ENCODE results near the gene ERC2. TPM values are rescaled to one million over a fixed set of nuclear protein-coding genes. Genes with fewer than 3 reads are reported as not detected.

Gene ERC2
- total RNA-seq, 1 donor from 2014 or later, result 0.11 TPM

DNA sequence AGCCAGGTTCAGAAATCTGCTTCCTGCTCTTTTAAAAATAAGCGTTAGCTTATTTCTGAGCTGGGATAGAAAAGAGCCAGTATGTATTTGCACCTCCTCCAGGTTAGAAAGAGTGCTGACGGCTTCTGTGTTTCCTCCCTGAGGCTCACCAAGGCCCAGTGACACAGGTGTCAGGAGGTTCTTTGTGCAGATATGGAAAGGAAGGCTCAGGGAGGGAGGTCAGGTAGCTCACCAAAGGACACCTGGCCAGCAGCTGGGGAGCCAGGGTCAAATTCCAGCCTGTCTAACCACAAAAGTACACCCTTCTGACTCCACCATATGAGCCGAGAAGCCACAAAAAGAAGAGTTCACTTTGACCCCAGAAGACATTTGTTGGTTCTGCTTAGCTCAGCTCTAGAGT lies 780.1 kb downstream of the ERC2 start:
- Histone ChIP-seq H3K27ac (no peak overlapping the region), H3K9me3 (no peaks in the 10 kb centered on the region), H3K4me3 (no peak overlapping the region), H3K27me3 (no peaks in the 10 kb centered on the region), H3K4me1 (no peaks in the 10 kb centered on the region), H3K36me3 (no peaks in the 10 kb centered on the region)
- TF ChIP-seq, protein P1, sequence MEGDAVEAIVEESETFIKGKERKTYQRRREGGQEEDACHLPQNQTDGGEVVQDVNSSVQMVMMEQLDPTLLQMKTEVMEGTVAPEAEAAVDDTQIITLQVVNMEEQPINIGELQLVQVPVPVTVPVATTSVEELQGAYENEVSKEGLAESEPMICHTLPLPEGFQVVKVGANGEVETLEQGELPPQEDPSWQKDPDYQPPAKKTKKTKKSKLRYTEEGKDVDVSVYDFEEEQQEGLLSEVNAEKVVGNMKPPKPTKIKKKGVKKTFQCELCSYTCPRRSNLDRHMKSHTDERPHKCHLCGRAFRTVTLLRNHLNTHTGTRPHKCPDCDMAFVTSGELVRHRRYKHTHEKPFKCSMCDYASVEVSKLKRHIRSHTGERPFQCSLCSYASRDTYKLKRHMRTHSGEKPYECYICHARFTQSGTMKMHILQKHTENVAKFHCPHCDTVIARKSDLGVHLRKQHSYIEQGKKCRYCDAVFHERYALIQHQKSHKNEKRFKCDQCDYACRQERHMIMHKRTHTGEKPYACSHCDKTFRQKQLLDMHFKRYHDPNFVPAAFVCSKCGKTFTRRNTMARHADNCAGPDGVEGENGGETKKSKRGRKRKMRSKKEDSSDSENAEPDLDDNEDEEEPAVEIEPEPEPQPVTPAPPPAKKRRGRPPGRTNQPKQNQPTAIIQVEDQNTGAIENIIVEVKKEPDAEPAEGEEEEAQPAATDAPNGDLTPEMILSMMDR (IDR thresholded peaks at IDR 0.05), result no peak
- intact Hi-C loops (cut with DNase I), result no loop called here
- no peak for DNase-seq (ENCODE audit: low spot score in 2 of 2)

DNA sequence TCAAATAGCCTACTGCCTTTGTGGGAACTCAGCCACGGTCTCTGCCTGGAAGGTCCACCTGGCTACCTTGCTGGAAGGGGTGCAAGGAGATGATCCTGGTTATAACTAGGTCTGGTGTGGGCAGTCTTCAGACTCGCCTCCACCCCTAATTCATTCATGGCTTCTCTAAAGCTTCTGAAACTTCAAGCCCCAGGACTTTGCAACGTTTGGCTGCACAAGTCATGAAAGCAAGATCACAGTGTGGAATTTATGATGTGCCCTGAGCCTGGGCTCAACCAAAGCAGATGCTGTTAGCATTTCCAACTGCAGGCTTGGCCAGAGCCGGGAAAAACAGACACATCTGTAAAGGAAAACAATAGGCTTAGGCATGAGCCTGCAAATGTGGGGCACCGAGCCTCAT lies 780.7 kb downstream of the ERC2 start:
- H3K27ac ChIP-seq, result no peak overlapping the region
- no peaks in the 10 kb centered on the region for H3K36me3 ChIP-seq
- H3K4me3 ChIP-seq, result no peak overlapping the region
- no peaks in the 10 kb centered on the region for H3K27me3 ChIP-seq
- H3K4me1 ChIP-seq, result no peaks in the 10 kb centered on the region
- no peak for DNase-seq (ENCODE audit: low spot score in 2 of 2)
- intact Hi-C loops (cut with DNase I), result no loop called here
- no peaks in the 10 kb centered on the region for H3K9me3 ChIP-seq
- TF ChIP-seq, protein P1 (IDR thresholded peaks at IDR 0.05), result no peak

DNA sequence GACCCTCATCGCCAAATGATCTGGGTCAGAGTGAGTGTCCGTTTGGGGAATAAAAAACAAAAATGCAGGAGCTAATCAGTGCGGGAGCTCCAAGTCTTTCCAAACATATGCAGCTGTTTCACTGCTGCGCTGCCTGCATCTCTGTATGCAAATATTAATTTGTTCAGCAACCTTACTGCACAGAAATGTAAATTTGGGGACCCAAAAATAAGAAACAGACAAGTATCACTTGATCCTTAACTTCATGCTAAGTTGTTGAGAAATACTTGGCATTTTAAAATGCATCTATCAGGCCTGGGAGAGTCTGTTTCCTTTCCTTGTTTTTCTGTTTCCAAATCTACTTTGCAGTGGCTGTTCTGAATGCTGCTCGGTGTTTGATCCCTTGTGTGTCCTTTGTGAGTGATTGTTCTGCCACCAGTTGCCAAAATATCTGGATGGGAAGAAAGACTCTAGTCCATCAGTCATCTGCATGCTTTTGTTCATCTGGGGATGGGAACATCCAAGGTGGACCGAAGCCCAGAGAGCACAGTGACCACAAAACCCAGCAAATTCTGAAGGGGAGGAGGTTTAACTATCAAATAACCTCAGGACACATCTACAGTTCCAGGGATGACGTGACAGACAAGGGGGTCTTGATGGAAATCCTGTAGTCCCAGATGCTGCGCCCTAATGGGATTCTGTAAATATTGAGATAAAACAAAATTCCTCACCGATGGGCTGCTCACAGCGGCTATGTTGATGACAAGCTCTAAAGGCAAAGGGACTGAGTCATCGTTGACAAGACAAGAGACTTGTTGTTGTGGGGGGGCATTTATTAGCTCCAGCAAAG lies 781.6 kb downstream of the ERC2 start:
- TF ChIP-seq, protein P1 (IDR thresholded peaks at IDR 0.05), result no peak
- Histone ChIP-seq H3K36me3 (no peaks in the 10 kb centered on the region), H3K27me3 (no peaks in the 10 kb centered on the region), H3K4me3 (no peak overlapping the region), H3K4me1 (no peaks in the 10 kb centered on the region), H3K27ac (no peak overlapping the region), H3K9me3 (no peaks in the 10 kb centered on the region)
- no peak for DNase-seq (ENCODE audit: low spot score in 2 of 2)
- intact Hi-C loops (cut with DNase I), result no loop called here

DNA sequence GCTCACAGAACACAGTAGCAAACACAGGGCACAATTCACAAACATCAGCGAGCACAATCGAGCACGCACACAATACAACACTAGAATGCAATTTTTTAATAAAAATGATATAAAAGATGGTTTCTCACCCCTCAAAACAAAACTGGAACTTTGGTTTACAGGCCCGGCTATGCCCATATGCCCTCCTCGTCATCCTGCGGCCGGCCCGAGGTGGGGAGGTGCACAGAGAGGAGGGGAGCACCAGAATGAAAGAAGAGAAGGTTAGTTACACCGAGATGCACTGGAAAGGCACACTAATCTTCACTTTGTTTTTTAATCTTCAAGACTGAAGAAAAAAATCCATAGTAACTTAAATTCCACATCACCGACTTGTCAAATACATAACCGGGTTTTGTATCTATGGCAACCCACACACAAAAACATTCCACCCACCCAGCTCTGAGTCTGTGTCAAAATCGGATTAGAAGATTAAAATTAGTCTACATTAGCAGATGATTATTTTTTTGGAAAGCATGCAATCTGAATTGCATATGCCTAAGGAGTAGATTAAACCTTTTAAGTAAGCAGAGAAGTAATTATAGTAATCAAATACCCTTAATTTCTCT lies 784.5 kb downstream of the ERC2 start:
- H3K27ac ChIP-seq, result no peak overlapping the region
- H3K9me3 ChIP-seq, result no peaks in the 10 kb centered on the region
- no peak for DNase-seq (ENCODE audit: low spot score in 2 of 2)
- H3K4me3 ChIP-seq, result no peak overlapping the region
- no peaks in the 10 kb centered on the region for H3K4me1 ChIP-seq
- TF ChIP-seq, protein P1 (IDR thresholded peaks at IDR 0.05), result no peak
- H3K36me3 ChIP-seq, result no peaks in the 10 kb centered on the region
- no peaks in the 10 kb centered on the region for H3K27me3 ChIP-seq
- intact Hi-C loops (cut with DNase I), result no loop called here

DNA sequence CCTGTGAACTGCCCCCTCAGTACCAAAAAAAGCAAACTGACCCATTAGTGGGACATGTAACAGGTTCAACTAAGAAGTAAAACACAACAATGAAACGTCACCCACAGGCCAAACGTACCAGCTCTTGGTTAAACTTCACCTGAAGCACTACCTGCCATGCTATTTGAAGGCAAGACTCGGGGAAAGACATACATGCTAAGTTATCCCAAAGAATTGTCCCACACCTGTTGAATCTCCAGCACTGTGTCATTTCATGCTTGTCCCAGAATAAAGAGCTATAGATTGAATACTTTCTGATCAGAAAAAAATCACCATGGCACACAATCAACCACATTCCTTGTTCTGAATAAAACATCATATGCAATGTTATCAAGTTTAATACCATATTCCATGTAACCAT lies 785.8 kb downstream of the ERC2 start:
- no peaks in the 10 kb centered on the region for H3K4me1 ChIP-seq
- TF ChIP-seq, protein P1 (IDR thresholded peaks at IDR 0.05), result no peak

More for the DNA sequence above, 785.8 kb downstream of the ERC2 start:
- H3K4me3 ChIP-seq, result no peak overlapping the region
- no peak for DNase-seq (ENCODE audit: low spot score in 2 of 2)
- H3K36me3 ChIP-seq, result no peaks in the 10 kb centered on the region
- H3K9me3 ChIP-seq, result no peaks in the 10 kb centered on the region
- H3K27me3 ChIP-seq, result no peaks in the 10 kb centered on the region
- intact Hi-C loops (cut with DNase I), result no loop called here
- no peak overlapping the region for H3K27ac ChIP-seq
